HCT116 (cell line): Measurements from ENCODE around the gene CMC2. TPM values are rescaled to one million over a fixed set of nuclear protein-coding genes. Genes with fewer than 3 reads are reported as not detected.

ENCODE experiments used
- ATAC-seq: fragments of 200-7000 bp; cut with Tn5 transposase; 2 replicates; pipeline ENCODE4 v1.9.1; 2020; ENCODE audit warnings: mild to moderate bottlenecking, moderate library complexity
- BruUV-seq: library from RNA; stranded (reverse); fragments of 400-500 nt; replicated peaks from 2 replicates; lab custom pipeline; 2021; lab: Mats Ljungman, UMichigan
- CTCF ChIA-PET: fragments of 300-600 bp; sonication (Branson Sonifier 250); formaldehyde crosslinking; loops from one replicate; lab custom pipeline; 2021; ENCODE audit warnings: antibody characterized with exemption; lab: Charles Lee
- POLR2A ChIA-PET: fragments of 300-600, 350-600 bp; sonication (Branson Sonifier 250); formaldehyde crosslinking; loops from one replicate; lab custom pipeline; 2021; ENCODE audit warnings: antibody characterized with exemption; lab: Charles Lee
- RAD21 ChIA-PET, 2 experiments: fragments of 300-600 bp; sonication (Branson Sonifier 250); formaldehyde crosslinking; loops; one replicate each; lab custom pipeline; 2023; ENCODE audit warnings: low total read pairs in 2 of 2; ENCODE audit not compliant: uncharacterized antibody in 2 of 2, unreplicated experiment in 2 of 2, low non-redundant PET in 1 of 2; lab: Charles Lee
- DNase-seq: peaks from one replicate; pipeline ENCODE4 v3.0.0-alpha.2; 2010; ENCODE audit warnings: low read depth, low spot score
- H2AFZ ChIP-seq: fragments of 200-600 bp; shearing (Covaris generic), sonication (generic); 2 replicates; pipeline ENCODE4 v1.6.1; 2017; ENCODE audit warnings: low read depth, mixed run types, mixed read lengths, antibody characterized with exemption, low read length; ENCODE audit not compliant: poor library complexity, severe bottlenecking
- H3K27ac ChIP-seq: 2 replicates; pipeline ENCODE4 v1.5.1; 2012; ENCODE audit warnings: low read depth, low read length
- H3K27me3 ChIP-seq: fragments of 200-600 bp; sonication (generic); 2 replicates; pipeline ENCODE4 v1.6.1; 2016; ENCODE audit warnings: mixed run types, low read length, mixed read lengths; ENCODE audit not compliant: insufficient read depth
- H3K36me3 ChIP-seq, 2 experiments: fragments of 200-500 bp in 1 of 2; fragments of 200-600 bp in 1 of 2; sonication (Bioruptor generic) in 1 of 2; sonication (generic) in 1 of 2; 2 replicates each; pipeline versions ENCODE4 v1.5.1 to v1.6.1; 2014 to 2016; ENCODE audit warnings: low read length in 2 of 2, inconsistent platforms in 1 of 2, mixed read lengths in 1 of 2, mixed run types in 1 of 2; ENCODE audit not compliant: insufficient read depth in 2 of 2, control insufficient read depth in 1 of 2
- H3K4me1 ChIP-seq, 2 experiments: fragments of 200-600 bp in 1 of 2; sonication (generic) in 1 of 2; 2 replicates each; pipeline versions ENCODE4 v1.5.1 to v1.6.1; 2012 to 2017; ENCODE audit warnings: low read length in 2 of 2, inconsistent platforms in 1 of 2, mild to moderate bottlenecking in 1 of 2, mixed read lengths in 1 of 2, mixed run types in 1 of 2, moderate library complexity in 1 of 2; ENCODE audit not compliant: insufficient read depth in 2 of 2, control insufficient read depth in 1 of 2
- H3K4me2 ChIP-seq: fragments of 200-600 bp; sonication (generic); 2 replicates; pipeline ENCODE4 v1.6.1; 2017; ENCODE audit warnings: mixed run types, low read length, mixed read lengths
- H3K4me3 ChIP-seq, 2 experiments: fragments of 200-600 bp in 1 of 2; sonication (generic) in 1 of 2; replicated peaks in 1 of 2; 2 replicates each; pipeline ENCODE4 v1.5.1; 2011 to 2016; ENCODE audit warnings: low read length in 2 of 2, control low read depth in 1 of 2, low read depth in 1 of 2, mild to moderate bottlenecking in 1 of 2, mixed read lengths in 1 of 2, mixed run types in 1 of 2
- H3K79me2 ChIP-seq: fragments of 200-600 bp; sonication (generic); 2 replicates; pipeline ENCODE4 v1.6.1; 2017; ENCODE audit warnings: mild to moderate bottlenecking, mixed run types, low read length, moderate library complexity, mixed read lengths; ENCODE audit not compliant: insufficient read depth
- H3K9ac ChIP-seq: fragments of 200-600 bp; sonication (generic); 2 replicates; pipeline ENCODE4 v1.6.1; 2016; ENCODE audit warnings: low read length, mixed read lengths
- H3K9me2 ChIP-seq: fragments of 200-600 bp; sonication (generic), shearing (Covaris generic); 2 replicates; pipeline ENCODE4 v1.6.1; 2017; ENCODE audit warnings: mixed run types, mild to moderate bottlenecking, moderate library complexity; ENCODE audit not compliant: insufficient read depth
- H3K9me3 ChIP-seq, 2 experiments: fragments of 200-500 bp in 1 of 2; fragments of 200-600 bp in 1 of 2; sonication (Bioruptor generic) in 1 of 2; sonication (generic) in 1 of 2; 2 replicates each; pipeline ENCODE4 v1.6.1; 2014 to 2017; ENCODE audit warnings: low read length in 2 of 2, mixed read lengths in 2 of 2, inconsistent platforms in 1 of 2, low read depth in 1 of 2, mild to moderate bottlenecking in 1 of 2, mixed run types in 1 of 2, moderate library complexity in 1 of 2; ENCODE audit not compliant: control insufficient read depth in 1 of 2, insufficient read depth in 1 of 2
- H4K20me1 ChIP-seq: fragments of 200-600 bp; sonication (generic), shearing (Covaris generic); 2 replicates; pipeline ENCODE4 v1.6.1; 2017; ENCODE audit warnings: mixed run types, mild to moderate bottlenecking, moderate library complexity; ENCODE audit not compliant: insufficient read depth
- ATF3 ChIP-seq: IDR thresholded peaks from 2 replicates; pipeline ENCODE4 v1.6.1; 2012
- CBX3 ChIP-seq: IDR thresholded peaks from 2 replicates; pipeline ENCODE4 v1.6.1; 2012; ENCODE audit warnings: low read depth
- CEBPB ChIP-seq: IDR thresholded peaks from 2 replicates; pipeline ENCODE4 v1.6.1; 2012; ENCODE audit warnings: low read depth
- EZH2 ChIP-seq: fragments of 200-600 bp; sonication (generic); IDR thresholded peaks from 2 replicates; pipeline ENCODE4 v1.6.1; 2017; ENCODE audit warnings: antibody characterized with exemption, mixed run types
- EZH2phosphoT487 ChIP-seq: fragments of 200-600 bp; IDR thresholded peaks from 2 replicates; pipeline ENCODE4 v1.6.1; 2018; ENCODE audit warnings: antibody characterized with exemption, borderline replicate concordance
- JUND ChIP-seq: IDR thresholded peaks from 2 replicates; pipeline ENCODE4 v1.6.1; 2012
- MAX ChIP-seq: IDR thresholded peaks from 2 replicates; pipeline ENCODE4 v1.6.1; 2012
- POLR2A ChIP-seq: IDR thresholded peaks from 2 replicates; pipeline ENCODE4 v1.7.0; 2011; ENCODE audit warnings: borderline replicate concordance; ENCODE audit not compliant: insufficient read depth, insufficient read length; ENCODE audit errors: extremely low read depth
- POLR2AphosphoS5 ChIP-seq: IDR thresholded peaks from 2 replicates; pipeline ENCODE4 v1.6.1; 2011; ENCODE audit warnings: mild to moderate bottlenecking, low read depth, low read length, moderate library complexity
- RAD21 ChIP-seq: IDR thresholded peaks from 2 replicates; pipeline ENCODE4 v1.6.1; 2012; ENCODE audit warnings: low read depth, mild to moderate bottlenecking
- REST ChIP-seq: IDR thresholded peaks from 2 replicates; pipeline ENCODE4 v1.6.1; 2012; ENCODE audit warnings: low read depth
- SP1 ChIP-seq: IDR thresholded peaks from 2 replicates; pipeline ENCODE4 v1.6.1; 2012; ENCODE audit warnings: low read depth
- TCF7L2 ChIP-seq: IDR thresholded peaks from 2 replicates; pipeline ENCODE4 v1.7.0; 2011; ENCODE audit warnings: borderline replicate concordance, inconsistent platforms; ENCODE audit not compliant: insufficient read depth, insufficient read length; ENCODE audit errors: extremely low read depth
- YY1 ChIP-seq: IDR thresholded peaks from 2 replicates; pipeline ENCODE4 v1.6.1; 2011; ENCODE audit warnings: low read length, low read depth, moderate library complexity, mild to moderate bottlenecking; ENCODE audit not compliant: insufficient replicate concordance; ENCODE audit errors: extremely low read depth
- ZFX ChIP-seq: fragments of 450-650 bp; IDR thresholded peaks from 2 replicates; pipeline ENCODE4 v1.6.1; 2017
- ZNF274 ChIP-seq: fragments of 200-500 bp; sonication (Bioruptor generic); IDR thresholded peaks from 2 replicates; pipeline ENCODE4 v1.6.1; 2014; ENCODE audit warnings: mild to moderate bottlenecking, low read depth, low read length, inconsistent platforms
- intact Hi-C: fragments of 100-400 bp; cut with micrococcal nuclease; formaldehyde crosslinking; loops from 2 replicates; pipeline ENCODE4 v1.10.0; 2022
- total RNA-seq: library from RNA; stranded (reverse); gene quantifications from one replicate; pipeline ENCODE4 v1.2.1, GENCODE V29; 2021; ENCODE audit not compliant: unreplicated experiment

Gene CMC2
- total RNA-seq, 1 experiment from 2014 or later: 119 TPM

GRCh38 chr16:80993834-80994233, 12.9 kb downstream of the CMC2 start:
- CTCF ChIA-PET: interaction anchor here (1.3 to 2.5 kb wide), 2 partner anchors 11 to 19 kb away, joined by 5 to 13 read pairs; no protein-coding TSS in a partner anchor
- H3K9me2 ChIP-seq: 0 out of 2 replicates have a peak, but pooled peaks cover 3% of the 10 kb centered on the region
- TF ChIP-seq SP1: no peak
- TF ChIP-seq, all 23 proteins: peak for 0
- intact Hi-C loops: no loop called here
- Histone ChIP-seq H2AFZ (no peak overlapping the region), H3K79me2 (peaks cover 98% of the 10 kb centered on the region), H3K9me3 (no peaks in the 10 kb centered on the region), H3K36me3 (peaks cover 0 to 6% of the 10 kb centered on the region in 2 experiments; a peak in 2 of 4 replicates), H3K4me3 (no peak overlapping the region), H3K27ac (no peak overlapping the region), H3K4me2 (no peak overlapping the region), H3K27me3 (no peaks in the 10 kb centered on the region), H4K20me1 (peaks cover 4% of the 10 kb centered on the region; the same call in 1 of the 2 replicates), H3K9ac (no peak overlapping the region), H3K4me1 (peaks cover 16 to 36% of the 10 kb centered on the region in 2 experiments)
- BruUV-seq: no TSS peak
- ChIA-PET POLR2A (interaction anchor here (0.8 kb wide), 1 partner anchor 13 kb away, joined by 3 read pairs; the partner anchor contains the start of genes CENPN and CMC2), RAD21 (no interaction called here)
- no peak for ATAC-seq
- DNase-seq: no peak

GRCh38 chr16:80993307-80993706, 13.4 kb downstream of the CMC2 start:
- H3K9me3 ChIP-seq: no peaks in the 10 kb centered on the region
- 0 out of 2 replicates have a peak, but pooled peaks cover under 1% of the 10 kb centered on the region for H3K9me2 ChIP-seq
- H3K79me2 ChIP-seq: peaks cover 97% of the 10 kb centered on the region
- ATAC-seq (no peak), DNase-seq (no peak)
- H3K27ac ChIP-seq: no peak overlapping the region
- no peak overlapping the region for H3K9ac ChIP-seq
- no peak overlapping the region for H2AFZ ChIP-seq
- ChIA-PET CTCF (interaction anchor here (1.3 to 2.5 kb wide), 2 partner anchors 11 to 18 kb away, joined by 5 to 13 read pairs; no protein-coding TSS in a partner anchor), RAD21 (no interaction called here), POLR2A (interaction anchor here (0.8 kb wide), 1 partner anchor 13 kb away, joined by 3 read pairs; the partner anchor contains the start of genes CENPN and CMC2)
- peaks cover 16 to 35% of the 10 kb centered on the region in 2 experiments for H3K4me1 ChIP-seq
- BruUV-seq: no TSS peak
- intact Hi-C loops: no loop called here
- H3K4me2 ChIP-seq: no peak overlapping the region
- H3K4me3 ChIP-seq: no peak overlapping the region
- H3K27me3 ChIP-seq: no peaks in the 10 kb centered on the region
- peaks cover 3% of the 10 kb centered on the region; the same call in 1 of the 2 replicates for H4K20me1 ChIP-seq
- peaks cover 0 to 6% of the 10 kb centered on the region in 2 experiments; a peak in 2 of 4 replicates for H3K36me3 ChIP-seq
- TF ChIP-seq POLR2AphosphoS5 (no peak), CBX3 (no peak), MAX (no peak), ZFX (no peak), REST (no peak), YY1 (no peak), TCF7L2 (no peak), EZH2 (no peak), RAD21 (no peak), POLR2A (no peak), JUND (no peak), ATF3 (no peak), SP1 (no peak), EZH2phosphoT487 (no peak), CEBPB (no peak), ZNF274 (no peak)
